Activated CD4-positive, alpha-beta T cell treated with anti-CD3 and anti-CD28 coated beads, Interleukin-2, amount 50 U/mL, for 1 hour (primary cell): Measurements from ENCODE around the gene CTBP1.

ENCODE experiments used
- DNase-seq: peaks from one replicate; pipeline ENCODE4 v3.0.0-alpha.2; 2020

Gene CTBP1

GRCh38 chr4:1222036-1222789, 26.7 kb downstream of the CTBP1 start:
- DNase-seq: no peak

- no peak for DNase-seq
Measured at GRCh38 chr4:1221155-1221870, 27.6 kb downstream of the CTBP1 start.

- no peak for DNase-seq
Measured at GRCh38 chr4:1220566-1220965, 28.4 kb downstream of the CTBP1 start.

DNA sequence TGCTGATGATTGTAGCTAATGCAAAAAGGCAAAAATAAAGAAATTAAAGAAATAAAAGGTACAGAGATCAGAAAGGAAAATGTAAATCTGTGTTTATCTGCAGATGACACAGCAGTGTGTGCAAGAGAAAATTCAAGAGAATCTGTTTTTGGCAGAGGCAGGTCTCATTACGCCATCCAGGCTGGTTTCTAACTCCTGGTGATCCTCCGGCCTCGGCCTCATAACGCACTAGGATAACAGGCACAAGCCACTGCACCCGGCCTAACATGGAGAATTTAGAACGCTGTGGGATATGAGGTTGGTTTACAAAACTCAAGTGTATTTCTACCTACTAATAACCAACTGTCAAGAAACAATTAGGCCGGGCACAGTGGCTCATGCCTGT, 29.4 kb downstream of the CTBP1 start:
- no peak for DNase-seq

GRCh38 chr4:1218634-1219565, 30.0 kb downstream of the CTBP1 start:
- DNase-seq: no peak

GRCh38 chr4:1217366-1217765, 31.6 kb downstream of the CTBP1 start:
- no peak for DNase-seq

DNA sequence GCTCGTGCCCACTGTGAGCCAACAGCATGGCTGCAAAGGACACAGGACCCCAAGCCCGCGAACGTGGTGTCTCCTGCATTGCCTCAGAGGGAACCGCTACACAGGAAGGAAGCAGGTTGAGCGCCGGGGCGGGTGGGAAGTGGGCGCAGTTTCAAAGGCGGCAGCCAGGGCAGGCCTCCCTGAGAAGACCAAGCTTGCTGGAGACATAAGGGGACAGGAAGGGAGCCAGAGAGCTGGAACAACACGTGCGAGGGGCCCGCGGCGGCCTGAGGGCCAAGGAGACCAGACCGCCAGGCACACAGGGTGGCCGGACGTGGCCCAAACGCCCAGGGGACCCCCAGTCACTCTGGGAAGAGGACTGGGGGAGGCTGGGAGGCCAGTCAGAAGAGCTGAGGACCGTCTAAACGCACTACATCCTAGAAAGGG, 32.0 kb downstream of the CTBP1 start:
- peak; percentile 59 for DNase-seq

DNA sequence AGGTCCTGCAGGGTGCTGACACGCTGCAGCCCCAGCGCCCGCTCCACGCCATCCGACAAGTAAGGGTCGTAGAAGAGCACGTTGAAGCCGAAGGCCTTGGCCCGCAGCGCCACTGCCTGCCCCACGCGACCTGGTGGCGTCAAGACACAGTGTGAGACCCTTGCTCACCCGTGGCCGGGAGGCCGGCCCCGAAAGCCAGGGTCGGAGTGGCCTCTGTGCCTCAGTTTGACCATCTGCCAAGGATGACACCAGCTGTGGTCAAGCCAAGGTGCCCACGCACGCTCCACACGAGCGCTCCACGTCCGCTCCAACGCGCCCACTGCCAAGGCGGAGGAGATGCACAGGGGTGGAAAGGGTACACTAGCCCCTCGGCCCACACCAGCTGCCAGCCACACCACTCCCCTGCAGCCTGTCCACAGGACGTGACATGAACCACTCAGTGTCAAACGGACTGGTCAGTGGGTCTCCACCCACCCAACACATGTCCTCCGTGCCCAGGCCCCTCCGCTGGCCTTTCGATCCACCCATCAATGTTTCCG, 32.8 kb downstream of the CTBP1 start:
- no peak for DNase-seq

GRCh38 chr4:1215141-1216075, 33.5 kb downstream of the CTBP1 start:
- DNase-seq: no peak

- DNase-seq: no peak
Measured at GRCh38 chr4:1214101-1215095, 34.5 kb downstream of the CTBP1 start.

GRCh38 chr4:1213336-1213995, 35.5 kb downstream of the CTBP1 start:
- DNase-seq: no peak

GRCh38 chr4:1212546-1213335, 36.2 kb downstream of the CTBP1 start:
- no peak for DNase-seq

DNA sequence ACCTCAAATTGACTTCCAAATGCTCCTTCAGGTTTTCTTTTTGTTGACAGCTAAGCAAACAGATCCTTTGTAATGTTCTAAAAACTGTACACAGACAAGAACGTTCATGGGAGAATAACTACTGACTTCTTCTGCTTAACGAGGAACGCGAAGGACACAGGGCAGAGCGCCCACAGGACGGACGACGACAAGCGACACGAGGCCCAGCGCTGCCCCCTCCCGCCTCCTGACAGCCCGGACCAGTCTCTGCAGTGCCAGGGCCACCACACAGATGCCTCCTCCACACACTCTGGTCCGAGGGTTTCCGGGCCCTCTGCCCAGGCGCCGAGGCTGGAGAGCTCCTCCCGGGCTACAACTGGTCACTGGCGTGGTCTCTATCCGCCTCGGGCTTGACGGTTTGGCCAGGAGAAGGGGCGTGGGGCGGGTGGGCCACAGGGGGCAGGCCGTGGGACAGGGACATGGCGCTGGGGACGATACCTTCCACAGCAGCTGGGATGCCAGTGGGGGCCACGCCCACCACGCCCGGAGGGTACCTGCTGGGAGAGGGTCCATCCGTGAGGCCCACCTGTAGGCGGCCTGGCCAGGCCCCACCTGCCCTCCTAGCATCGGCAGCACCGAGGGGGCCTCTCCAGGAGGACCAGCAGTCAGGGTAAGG, 36.9 kb downstream of the CTBP1 start:
- DNase-seq: no peak

DNA sequence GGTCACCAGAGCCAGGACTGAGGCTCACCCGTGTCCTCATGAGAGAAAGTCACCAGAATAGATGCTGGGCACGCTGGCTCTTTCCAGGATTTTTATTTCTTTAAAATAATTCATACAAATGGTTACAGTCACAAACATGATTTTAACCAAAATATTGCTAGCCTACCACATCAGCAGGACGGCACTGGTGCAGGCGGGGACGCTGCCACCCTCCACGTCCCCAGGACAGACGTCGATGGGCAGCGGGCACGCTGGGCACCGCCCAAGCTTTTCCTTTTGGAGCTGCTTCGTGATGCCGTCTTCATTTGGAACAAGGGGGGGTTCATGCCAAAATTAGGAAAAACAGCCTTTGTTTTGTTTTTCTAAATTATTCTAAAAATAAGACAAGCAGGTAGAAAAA, 37.6 kb downstream of the CTBP1 start:
- no peak for DNase-seq

DNA sequence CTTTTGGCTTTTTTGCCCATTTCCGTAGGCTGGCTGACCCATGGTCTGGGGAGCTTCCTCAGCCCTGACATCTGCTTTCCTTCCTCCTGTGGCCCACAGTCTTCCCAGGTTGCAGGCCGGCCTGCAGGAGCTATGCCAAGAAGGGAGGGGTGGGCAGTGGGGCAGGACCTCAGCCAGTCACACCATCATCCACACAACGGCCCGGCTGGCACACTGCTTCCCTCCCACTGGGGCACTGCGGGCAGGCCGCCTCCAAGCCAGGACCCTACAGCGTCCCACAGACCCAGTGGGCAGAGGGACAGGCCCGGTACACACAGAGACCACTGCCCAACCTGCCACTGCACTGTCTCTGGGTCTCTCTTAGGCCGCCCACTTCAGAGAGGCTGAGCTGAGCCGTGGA, 38.0 kb downstream of the CTBP1 start:
- no peak for DNase-seq

- DNase-seq: no peak
Measured at GRCh38 chr4:1210241-1210841, 38.6 kb downstream of the CTBP1 start.

DNA sequence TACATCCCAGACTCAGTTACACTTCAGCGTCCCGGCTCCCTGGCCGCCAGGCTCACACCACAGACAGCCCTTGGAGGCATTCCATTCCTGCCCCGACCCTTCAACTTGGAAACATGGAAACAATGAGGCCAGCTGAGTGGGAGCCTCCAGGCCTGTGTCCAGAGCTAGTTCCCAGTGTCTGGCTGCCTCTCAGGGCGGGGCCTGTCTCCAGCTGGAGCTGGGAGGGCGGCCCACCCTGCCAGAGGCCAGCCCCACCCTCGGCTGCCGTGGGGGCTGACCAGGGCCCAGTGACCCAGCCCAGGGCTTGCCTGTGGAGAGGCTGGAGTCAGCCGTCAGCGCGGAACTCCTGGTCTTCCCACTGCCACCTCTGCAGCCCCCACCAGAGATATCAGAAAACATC, 39.1 kb downstream of the CTBP1 start:
- DNase-seq: no peak
